Adipocyte (in vitro differentiated cells): ENCODE data around the gene DPY19L3.
"Not testable (repeated sequence)": the region's sequence is repeated elsewhere in the genome, so short reads cannot be mapped to it uniquely, and the experiment has no call there.

Experiments
- DNase-seq: peaks from one replicate; pipeline ENCODE4 v3.0.0-alpha.2; 2015; ENCODE audit warnings: low read depth
- H3K27me3 ChIP-seq: replicated peaks from 2 replicates; pipeline ENCODE4 v1.7.0; 2013; ENCODE audit warnings: mild to moderate bottlenecking, low read length, moderate library complexity; ENCODE audit not compliant: control insufficient read depth, insufficient read depth
- H3K36me3 ChIP-seq: 2 replicates; pipeline ENCODE4 v1.7.0; 2013; ENCODE audit warnings: low read length, mild to moderate bottlenecking, moderate library complexity; ENCODE audit not compliant: control insufficient read depth, insufficient read depth, severe bottlenecking
- H3K4me1 ChIP-seq: 2 replicates; pipeline ENCODE4 v1.7.0; 2013; ENCODE audit warnings: mild to moderate bottlenecking, low read length, moderate library complexity; ENCODE audit not compliant: control insufficient read depth, insufficient read depth
- H3K4me3 ChIP-seq: 2 replicates; pipeline ENCODE4 v1.7.0; 2013; ENCODE audit warnings: mild to moderate bottlenecking, low read length, moderate library complexity
- H3K9ac ChIP-seq: 2 replicates; pipeline ENCODE4 v1.7.0; 2013; ENCODE audit warnings: mild to moderate bottlenecking, low read length, moderate library complexity
- H3K9me3 ChIP-seq: 2 replicates; pipeline ENCODE4 v1.7.0; 2013; ENCODE audit warnings: mild to moderate bottlenecking, low read length, moderate library complexity; ENCODE audit not compliant: control insufficient read depth

DPY19L3 gene

DNA sequence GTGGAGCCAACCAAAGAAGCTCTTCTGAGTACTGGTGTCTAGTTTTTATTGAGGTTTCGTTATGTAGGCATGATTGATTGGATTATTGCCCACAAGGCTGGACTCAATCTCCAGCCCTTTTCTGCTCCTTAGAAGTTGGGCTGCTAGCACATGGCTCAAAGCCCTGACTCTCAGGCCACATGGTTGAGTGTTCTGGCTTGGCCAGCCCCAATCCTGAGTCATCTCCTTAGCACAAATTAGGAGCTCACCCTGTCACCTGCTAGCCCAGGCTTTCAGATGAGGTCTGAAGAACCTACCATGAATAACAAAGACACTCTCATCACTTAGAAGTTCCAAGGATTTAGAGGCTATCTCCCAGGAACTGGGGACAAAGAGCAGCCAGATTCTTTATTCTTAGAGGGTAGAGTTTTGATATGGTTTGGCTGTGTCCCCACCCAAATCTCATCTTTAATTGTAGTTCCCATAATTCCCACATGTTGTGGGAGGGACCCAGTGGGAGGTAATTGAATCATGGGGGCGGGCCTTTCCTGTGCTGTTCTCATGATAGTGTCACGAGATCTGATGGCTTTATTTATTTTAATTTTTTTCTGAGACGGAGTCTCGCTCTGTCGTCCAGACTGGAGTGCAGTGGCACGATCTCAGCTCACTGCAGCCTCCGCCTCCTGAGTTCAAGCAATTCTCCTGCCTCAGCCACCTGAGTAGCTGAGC is 11.3 kb downstream of the DPY19L3 start:
- no peaks in the 10 kb centered on the region for H3K27me3 ChIP-seq
- peaks cover 58% of the 10 kb centered on the region for H3K36me3 ChIP-seq
- H3K4me1 ChIP-seq, result peaks cover under 1% of the 10 kb centered on the region
- H3K9ac ChIP-seq, result no peak overlapping the region
- H3K4me3 ChIP-seq, result no peak overlapping the region
- DNase-seq, result no peak
- H3K9me3 ChIP-seq, result no peaks in the 10 kb centered on the region

DNA sequence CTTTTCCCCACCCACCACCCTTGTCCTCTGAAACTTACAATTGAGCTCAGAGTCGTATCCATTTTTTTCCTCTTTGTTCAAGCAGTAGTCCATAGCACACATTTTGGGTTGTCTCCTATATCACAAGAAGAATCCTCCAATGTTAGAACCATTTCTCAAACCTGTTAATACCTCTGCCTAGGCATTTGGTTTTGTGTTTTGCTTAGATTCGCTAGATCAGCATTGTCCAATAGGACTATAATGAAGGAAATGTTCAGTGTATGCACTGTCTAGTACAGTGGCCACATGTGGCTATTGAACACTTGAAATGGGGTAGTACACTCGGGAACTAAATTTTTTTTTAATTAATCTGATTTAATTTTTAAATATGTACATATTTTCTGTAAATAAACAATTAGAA is 12.6 kb downstream of the DPY19L3 start:
- Histone ChIP-seq H3K36me3 (peaks cover 55% of the 10 kb centered on the region), H3K9me3 (no peaks in the 10 kb centered on the region), H3K4me3 (no peak overlapping the region), H3K9ac (no peak overlapping the region), H3K27me3 (no peaks in the 10 kb centered on the region), H3K4me1 (no peaks in the 10 kb centered on the region)
- no peak for DNase-seq

DNA sequence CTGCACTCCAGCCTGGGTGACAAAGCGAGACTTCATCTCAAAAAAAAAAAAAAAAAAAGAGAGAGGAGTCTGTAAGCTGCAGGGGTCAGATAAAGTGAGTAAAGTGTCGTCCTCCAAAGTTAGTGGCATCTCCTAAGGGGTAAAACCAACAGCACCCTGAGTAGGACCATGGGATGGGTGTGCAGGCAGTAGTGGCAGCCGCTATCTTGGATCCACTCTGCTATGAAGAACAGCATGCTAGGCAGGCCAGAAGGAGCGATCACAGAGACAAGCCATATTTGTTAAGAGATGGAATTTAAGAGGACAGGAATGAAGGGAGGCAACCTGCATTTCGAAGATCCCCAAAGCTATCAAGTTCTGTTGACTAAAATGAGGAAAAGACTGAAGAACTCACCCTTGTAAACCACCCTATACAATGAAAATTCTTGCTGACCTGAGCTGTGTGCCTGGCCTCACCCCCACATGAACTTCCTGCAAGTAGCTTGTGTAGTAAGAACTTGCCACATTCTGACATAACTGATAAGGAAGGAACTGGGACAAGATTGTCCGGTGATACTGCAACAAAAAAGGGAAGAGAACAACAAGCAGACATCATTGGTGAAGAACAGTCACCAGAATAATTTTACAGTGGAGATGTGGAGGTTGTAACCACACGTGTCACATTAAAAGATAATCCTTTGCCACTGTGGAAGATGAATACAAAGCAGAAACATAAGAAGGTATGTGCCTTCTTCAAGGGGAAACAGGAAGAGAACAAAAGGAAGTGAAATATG is 16.2 kb downstream of the DPY19L3 start:
- Histone ChIP-seq H3K9ac (no peak overlapping the region), H3K4me1 (no peaks in the 10 kb centered on the region), H3K9me3 (no peaks in the 10 kb centered on the region), H3K36me3 (peaks cover 31% of the 10 kb centered on the region), H3K4me3 (no peak overlapping the region), H3K27me3 (no peaks in the 10 kb centered on the region)
- DNase-seq, result no peak

DNA sequence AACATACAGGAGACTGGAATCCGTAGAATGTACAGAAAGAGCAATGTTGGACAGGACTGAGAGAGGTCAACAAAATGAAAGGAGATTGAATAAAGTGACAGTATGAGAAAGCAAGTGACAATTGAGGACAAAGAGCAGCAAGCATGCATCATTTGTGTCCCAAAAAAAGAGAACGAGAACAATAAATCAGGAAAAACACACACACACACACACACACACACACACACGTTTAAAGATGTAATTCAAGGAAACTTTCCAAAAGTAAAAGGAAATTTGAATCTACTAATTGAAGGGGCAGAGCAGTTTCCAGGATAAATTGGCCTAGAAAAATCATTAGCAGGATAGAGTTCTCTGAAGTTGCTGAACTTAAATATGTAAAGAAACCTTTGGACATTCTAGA is 16.9 kb downstream of the DPY19L3 start:
- H3K27me3 ChIP-seq, result no peaks in the 10 kb centered on the region
- H3K4me1 ChIP-seq, result no peaks in the 10 kb centered on the region
- no peak overlapping the region for H3K9ac ChIP-seq
- no peak for DNase-seq
- H3K36me3 ChIP-seq, result peaks cover 32% of the 10 kb centered on the region
- H3K4me3 ChIP-seq, result no peak overlapping the region
- no peaks in the 10 kb centered on the region for H3K9me3 ChIP-seq

DNA sequence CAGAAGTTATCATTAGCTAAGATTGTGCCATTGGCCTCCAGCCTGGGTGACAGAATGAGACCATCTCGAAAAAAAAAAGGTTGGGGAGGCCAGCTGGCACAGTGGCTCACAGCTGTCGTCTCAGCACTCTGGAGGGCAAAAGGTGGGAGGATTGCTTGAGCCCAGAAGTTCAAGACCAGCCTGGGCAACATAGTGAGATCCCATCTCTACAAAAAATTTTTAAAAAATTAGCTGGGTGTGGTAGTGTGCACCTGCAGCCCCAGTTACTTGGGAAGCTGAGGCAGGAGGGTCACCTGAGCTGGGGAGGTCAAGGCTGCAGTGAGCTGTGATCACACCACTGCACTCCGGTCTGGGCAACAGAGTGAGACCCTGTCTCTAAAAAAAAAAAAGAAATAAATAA is 18.4 kb downstream of the DPY19L3 start:
- H3K4me1 ChIP-seq, H3K9ac ChIP-seq, H3K27me3 ChIP-seq, H3K9me3 ChIP-seq, H3K4me3 ChIP-seq, DNase-seq: not testable (repeated sequence)
- peaks cover 28% of the 10 kb centered on the region for H3K36me3 ChIP-seq

DNA sequence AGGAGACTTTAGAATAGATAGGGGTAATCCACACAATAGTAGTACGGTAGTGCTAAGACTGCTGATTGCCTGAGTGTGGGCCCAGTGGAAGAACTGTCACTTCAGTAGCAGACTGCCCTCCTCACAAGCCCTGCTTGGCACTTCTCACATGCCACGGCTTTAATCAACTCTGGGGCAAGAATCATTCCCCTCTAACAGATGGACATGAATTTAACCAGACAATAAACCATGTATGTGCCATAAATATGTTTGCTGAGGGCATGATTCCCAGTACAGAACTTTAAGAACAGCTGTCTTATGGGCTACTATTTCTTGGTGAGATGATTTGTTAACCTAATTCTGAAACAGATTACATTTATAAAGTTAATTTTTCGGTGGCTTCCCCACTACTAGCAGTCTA is 22.0 kb downstream of the DPY19L3 start:
- Histone ChIP-seq H3K36me3 (peaks cover 16% of the 10 kb centered on the region), H3K4me1 (no peaks in the 10 kb centered on the region), H3K9me3 (no peaks in the 10 kb centered on the region), H3K9ac (no peak overlapping the region), H3K27me3 (no peaks in the 10 kb centered on the region), H3K4me3 (no peak overlapping the region)
- DNase-seq, result no peak

DNA sequence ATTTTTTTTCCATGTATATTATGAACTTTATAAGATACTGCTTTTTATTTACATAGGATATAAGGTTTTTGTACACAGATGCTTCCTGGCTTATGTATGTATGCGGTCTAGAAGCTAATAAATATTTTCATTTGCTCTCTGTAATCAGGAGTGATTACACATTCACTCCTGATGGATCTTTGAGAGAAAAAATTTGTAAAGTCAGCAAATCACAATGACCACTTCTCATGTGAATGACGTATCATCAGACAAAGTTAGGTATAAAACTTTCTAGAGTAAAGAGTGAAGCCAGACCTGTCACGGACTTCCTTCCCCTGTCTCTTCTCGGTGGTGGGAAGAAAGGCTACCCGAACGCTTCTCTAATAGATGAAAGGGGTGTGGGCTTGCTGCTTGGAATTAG is 31.1 kb downstream of the DPY19L3 start:
- H3K4me3 ChIP-seq, result no peak overlapping the region
- no peak overlapping the region for H3K9ac ChIP-seq
- no peaks in the 10 kb centered on the region for H3K9me3 ChIP-seq
- H3K4me1 ChIP-seq, result no peaks in the 10 kb centered on the region
- no peak for DNase-seq
- H3K27me3 ChIP-seq, result no peaks in the 10 kb centered on the region
- peaks cover 64% of the 10 kb centered on the region for H3K36me3 ChIP-seq

DNA sequence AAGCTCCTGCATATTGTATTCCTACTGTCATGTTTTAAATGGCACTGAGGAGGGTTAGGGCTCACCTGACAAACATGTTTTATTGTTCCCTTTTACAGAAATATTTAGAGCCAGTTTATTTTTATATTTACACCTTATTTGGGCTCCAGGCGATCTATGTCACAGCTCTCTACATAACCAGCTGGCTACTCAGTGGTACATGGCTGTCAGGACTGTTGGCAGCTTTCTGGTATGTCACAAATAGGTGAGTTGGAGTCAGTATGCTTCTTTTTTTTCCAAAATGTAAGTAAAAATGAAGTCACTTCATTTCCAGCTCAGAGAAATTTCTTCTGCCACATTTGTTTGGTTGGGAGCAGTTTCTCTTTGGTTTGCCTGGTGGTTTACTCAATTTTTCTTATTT is 31.5 kb downstream of the DPY19L3 start:
- peaks cover 68% of the 10 kb centered on the region for H3K36me3 ChIP-seq
- no peaks in the 10 kb centered on the region for H3K27me3 ChIP-seq
- no peaks in the 10 kb centered on the region for H3K4me1 ChIP-seq
- no peaks in the 10 kb centered on the region for H3K9me3 ChIP-seq
- no peak overlapping the region for H3K4me3 ChIP-seq
- no peak overlapping the region for H3K9ac ChIP-seq
- DNase-seq, result no peak

DNA sequence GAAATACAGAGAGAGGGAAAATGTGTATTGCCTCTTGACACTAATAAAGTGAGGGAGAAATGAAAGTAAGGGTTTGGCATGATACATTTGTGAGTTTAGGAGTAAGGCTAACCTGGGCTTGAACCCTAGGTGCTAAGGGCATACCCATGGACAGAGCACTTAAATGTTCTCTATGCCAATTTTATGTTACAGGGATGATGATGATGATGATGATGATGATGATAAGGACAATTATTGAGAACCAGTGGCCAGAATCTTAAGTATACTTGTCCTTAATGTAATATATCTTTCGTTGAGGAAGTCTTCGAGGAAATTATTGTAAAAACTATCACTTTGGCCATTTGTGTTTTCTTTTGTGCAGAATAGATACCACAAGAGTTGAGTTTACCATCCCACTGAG is 33.2 kb downstream of the DPY19L3 start:
- Histone ChIP-seq H3K4me3 (no peak overlapping the region), H3K9ac (no peak overlapping the region), H3K27me3 (no peaks in the 10 kb centered on the region), H3K4me1 (no peaks in the 10 kb centered on the region), H3K36me3 (peaks cover 79% of the 10 kb centered on the region), H3K9me3 (no peaks in the 10 kb centered on the region)
- no peak for DNase-seq

DNA sequence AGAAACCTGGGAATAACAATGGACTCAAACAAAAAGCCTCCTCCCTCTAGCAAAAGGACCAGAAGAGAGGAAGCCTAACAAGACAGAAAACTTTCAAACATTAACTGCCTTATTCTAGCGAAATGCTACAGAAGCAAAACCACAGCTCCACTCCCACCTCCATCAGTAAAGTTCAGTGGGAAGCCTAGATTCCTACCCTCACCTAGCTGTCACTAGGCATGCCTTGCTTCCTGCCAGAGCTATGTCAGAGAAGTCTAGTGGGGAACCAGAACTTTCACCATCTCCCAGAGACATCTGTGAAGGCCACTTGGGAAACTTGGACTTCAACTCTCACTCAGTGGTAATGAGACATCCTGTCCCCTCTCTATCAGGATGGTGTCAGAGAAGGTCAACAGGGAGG is 37.1 kb downstream of the DPY19L3 start:
- DNase-seq, result no peak
- Histone ChIP-seq H3K4me3 (no peak overlapping the region), H3K9ac (no peak overlapping the region), H3K9me3 (no peaks in the 10 kb centered on the region), H3K36me3 (peaks cover 51% of the 10 kb centered on the region), H3K27me3 (no peaks in the 10 kb centered on the region), H3K4me1 (no peaks in the 10 kb centered on the region)

DNA sequence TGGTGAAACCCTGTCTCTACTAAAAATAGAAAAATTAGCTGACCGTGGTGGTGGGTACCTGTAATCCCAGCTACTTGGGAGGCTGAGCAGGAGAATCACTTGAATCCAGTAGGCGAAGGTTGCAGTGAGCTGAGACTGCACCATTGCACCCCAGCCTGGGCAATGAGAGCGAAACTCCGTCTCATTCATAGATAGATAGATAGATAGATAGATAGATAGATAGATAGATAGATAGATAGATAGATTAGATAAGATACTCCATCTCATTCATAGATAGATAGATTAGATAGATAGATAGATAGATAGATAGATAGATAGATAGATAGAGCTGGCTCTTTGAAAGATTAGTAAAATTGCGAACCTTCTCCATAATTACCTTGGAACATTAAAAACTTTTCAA is 42.0 kb downstream of the DPY19L3 start:
- not testable (repeated sequence) for DNase-seq, H3K9me3 ChIP-seq, H3K27me3 ChIP-seq, H3K4me3 ChIP-seq, H3K9ac ChIP-seq, H3K4me1 ChIP-seq
- peaks cover 31% of the 10 kb centered on the region for H3K36me3 ChIP-seq
